Subcutaneous adipose tissue (tissue), 4 donors: ENCODE results near the gene PCSK1N. TPM values are rescaled to one million over a fixed set of nuclear protein-coding genes. Genes with fewer than 3 reads are reported as not detected.

ENCODE experiments used
- CTCF ChIP-seq: fragments of 450-650 bp; IDR thresholded peaks from one replicate; pipeline ENCODE4 v1.5.1; 2016; ENCODE audit warnings: low read depth, mild to moderate bottlenecking, control low read depth, antibody characterized with exemption, moderate library complexity
- total RNA-seq, 4 donors: library from RNA; depleted of rRNA; stranded (reverse); fragments of >200 nt; gene quantifications; one replicate each; pipeline ENCODE4 v1.1.0, GENCODE V29; 2016

Gene PCSK1N
- total RNA-seq, 4 donors from 2014 or later = 0.44 TPM; not detected in 3

GRCh38 chrX:48798318-48798717, 37.1 kb downstream of the PCSK1N start:
- TF ChIP-seq CTCF = no peak

- TF ChIP-seq CTCF = no peak
Observed at GRCh38 chrX:48794911-48795515, 40.4 kb downstream of the PCSK1N start.

- no peak for TF ChIP-seq CTCF
Observed at GRCh38 chrX:48794340-48794910, 41.0 kb downstream of the PCSK1N start.

- TF ChIP-seq CTCF = no peak
Observed at GRCh38 chrX:48793935-48794334, 41.5 kb downstream of the PCSK1N start.

GRCh38 chrX:48792219-48792618, 43.2 kb downstream of the PCSK1N start:
- TF ChIP-seq CTCF = no peak

- no peak for TF ChIP-seq CTCF
Observed at GRCh38 chrX:48791063-48791820, 44.2 kb downstream of the PCSK1N start.

GRCh38 chrX:48790477-48790876, 44.9 kb downstream of the PCSK1N start:
- TF ChIP-seq CTCF = no peak
